GM19025 (cell line): ENCODE measurements around the gene PSENEN.
A peak's percentile ranks its signal among the peaks of the same experiment; 100 is the strongest.

Experiments
- ATAC-seq: cut with Tn5 transposase; IDR thresholded peaks from one replicate; pipeline ENCODE4 v1.9.1; 2021; ENCODE audit warnings: mild to moderate bottlenecking, low read depth, moderate library complexity; ENCODE audit not compliant: unreplicated experiment

The PSENEN gene

GRCh38 chr19:35750167-35750566 is 4.7 kb downstream of the PSENEN start:
- ATAC-seq: no peak

GRCh38 chr19:35751839-35752745 is 6.6 kb downstream of the PSENEN start:
- no peak for ATAC-seq

GRCh38 chr19:35752746-35753350 is 7.4 kb downstream of the PSENEN start:
- ATAC-seq: no peak

GRCh38 chr19:35753634-35754369 is 8.4 kb downstream of the PSENEN start:
- ATAC-seq: no peak

- no peak for ATAC-seq
These were observed 9.1 kb downstream of the PSENEN start for GRCh38 chr19:35754370-35755130.

GRCh38 chr19:35755131-35755549 is 9.7 kb downstream of the PSENEN start:
- no peak for ATAC-seq

GRCh38 chr19:35755550-35756376 is 10.3 kb downstream of the PSENEN start:
- no peak for ATAC-seq

GRCh38 chr19:35756377-35757230 is 11.2 kb downstream of the PSENEN start, which contains the start of gene HSPB6:
TSS of gene HSPB6 (minus strand) at chr19:35757029. CDS start at chr19:35757008, 21 bp downstream.
- ATAC-seq: no peak

GRCh38 chr19:35757231-35757748 is 11.8 kb downstream of the PSENEN start:
- ATAC-seq: no peak

- peak; percentile 93 for ATAC-seq
These were observed 12.5 kb downstream of the PSENEN start, which contains the start of gene PROSER3 for GRCh38 chr19:35757749-35758608. TSS of gene PROSER3 (plus strand) at chr19:35758176. CDS start at chr19:35758216, 40 bp downstream.

GRCh38 chr19:35759697-35760096 is 14.2 kb downstream of the PSENEN start:
- ATAC-seq: no peak

GRCh38 chr19:35760711-35761349 is 15.4 kb downstream of the PSENEN start:
- no peak for ATAC-seq

GRCh38 chr19:35764432-35765315 is 19.2 kb downstream of the PSENEN start:
- ATAC-seq: no peak

- no peak for ATAC-seq
These were observed 21.2 kb downstream of the PSENEN start for GRCh38 chr19:35766571-35767104.

- ATAC-seq: no peak
These were observed 22.0 kb downstream of the PSENEN start for GRCh38 chr19:35767288-35768081.
